Natural killer cell (primary cell): ENCODE results near the gene FHOD1. TPM values are rescaled to one million over a fixed set of nuclear protein-coding genes. Genes with fewer than 3 reads are reported as not detected.

Experiments used
- ATAC-seq, 3 donors: fragments of 150-1000 bp in 2 of 3; fragments of 200-7000 bp in 1 of 3; cut with Tn5 transposase; 1 replicate in 1 of 3; 2 replicates in 2 of 3; pipeline ENCODE4 v1.10.0; 2021; ENCODE audit warnings: mild to moderate bottlenecking in 2 of 3, moderate library complexity in 2 of 3
- DNase-seq, 2 donors: peaks; one replicate each; pipeline versions ENCODE4 v3.0.0 to v3.0.0-alpha.2; 2013 to 2021; ENCODE audit warnings: mixed read lengths in 1 of 2
- H3K27ac ChIP-seq: one replicate; pipeline ENCODE4 v1.5.1; 2013; ENCODE audit warnings: mild to moderate bottlenecking, low read length
- H3K27me3 ChIP-seq: one replicate; pipeline ENCODE4 v1.6.1; 2013; ENCODE audit warnings: low read length; ENCODE audit not compliant: control insufficient read depth, insufficient read depth
- H3K36me3 ChIP-seq: one replicate; pipeline ENCODE4 v1.6.1; 2013; ENCODE audit warnings: low read length; ENCODE audit not compliant: control insufficient read depth, insufficient read depth
- H3K4me1 ChIP-seq: one replicate; pipeline ENCODE4 v1.6.1; 2013; ENCODE audit warnings: low read length; ENCODE audit not compliant: control insufficient read depth, insufficient read depth
- H3K4me3 ChIP-seq: one replicate; pipeline ENCODE4 v1.5.1; 2013; ENCODE audit warnings: low read length
- H3K9me3 ChIP-seq: one replicate; pipeline ENCODE4 v1.6.1; 2013; ENCODE audit warnings: low read length; ENCODE audit not compliant: control insufficient read depth, insufficient read depth
- H3K27ac Mint-ChIP-seq, 2 donors: one replicate each; pipeline ENCODE4 v1.8.0; 2022; ENCODE audit warnings: mild to moderate bottlenecking in 2 of 2, mixed read lengths in 2 of 2, moderate library complexity in 1 of 2
- H3K27me3 Mint-ChIP-seq, 2 donors: one replicate each; pipeline ENCODE4 v1.8.0; 2022; ENCODE audit warnings: low read depth in 2 of 2, mixed read lengths in 2 of 2
- H3K36me3 Mint-ChIP-seq: one replicate; pipeline ENCODE4 v1.8.0; 2022; ENCODE audit warnings: mixed read lengths
- H3K4me1 Mint-ChIP-seq, 2 donors: one replicate each; pipeline ENCODE4 v1.8.0; 2022; ENCODE audit warnings: mixed read lengths in 2 of 2
- H3K4me3 Mint-ChIP-seq: one replicate; pipeline ENCODE4 v1.8.0; 2022; ENCODE audit warnings: mild to moderate bottlenecking, moderate library complexity, mixed read lengths
- H3K9me3 Mint-ChIP-seq, 2 donors: one replicate each; pipeline ENCODE4 v1.8.0; 2022; ENCODE audit warnings: mixed read lengths in 2 of 2
- WGBS: methylation state at CpG from one replicate; pipeline ENCODE4 v1.1.7; 2013; ENCODE audit warnings: missing lambda C conversion rate; ENCODE audit not compliant: insufficient coverage; 5-methylcytosine and 5-hydroxymethylcytosine counted together
- intact Hi-C: fragments of 100-400 bp; cut with micrococcal nuclease; formaldehyde crosslinking; loops from one replicate; pipeline ENCODE4 v1.14.2; 2022
- total RNA-seq, 4 donors: library from RNA; stranded (reverse); fragments of 120-200 nt in 1 of 4; gene quantifications; one replicate each; pipeline versions ENCODE4 v1.2.3 to v1.2.4, GENCODE V29; 2013 to 2022
- TF ChIP-seq, protein P1 (sequence below): fragments of 200-600 bp; IDR thresholded peaks from one replicate; pipeline ENCODE4 v1.8.0; 2022; ENCODE audit warnings: antibody characterized with exemption

The FHOD1 gene
- total RNA-seq, 3 donors from 2014 or later (not counting 1 experiment from before 2014, with no cell fraction given): 79.3 to 96.8 (median 89.2) TPM

DNA sequence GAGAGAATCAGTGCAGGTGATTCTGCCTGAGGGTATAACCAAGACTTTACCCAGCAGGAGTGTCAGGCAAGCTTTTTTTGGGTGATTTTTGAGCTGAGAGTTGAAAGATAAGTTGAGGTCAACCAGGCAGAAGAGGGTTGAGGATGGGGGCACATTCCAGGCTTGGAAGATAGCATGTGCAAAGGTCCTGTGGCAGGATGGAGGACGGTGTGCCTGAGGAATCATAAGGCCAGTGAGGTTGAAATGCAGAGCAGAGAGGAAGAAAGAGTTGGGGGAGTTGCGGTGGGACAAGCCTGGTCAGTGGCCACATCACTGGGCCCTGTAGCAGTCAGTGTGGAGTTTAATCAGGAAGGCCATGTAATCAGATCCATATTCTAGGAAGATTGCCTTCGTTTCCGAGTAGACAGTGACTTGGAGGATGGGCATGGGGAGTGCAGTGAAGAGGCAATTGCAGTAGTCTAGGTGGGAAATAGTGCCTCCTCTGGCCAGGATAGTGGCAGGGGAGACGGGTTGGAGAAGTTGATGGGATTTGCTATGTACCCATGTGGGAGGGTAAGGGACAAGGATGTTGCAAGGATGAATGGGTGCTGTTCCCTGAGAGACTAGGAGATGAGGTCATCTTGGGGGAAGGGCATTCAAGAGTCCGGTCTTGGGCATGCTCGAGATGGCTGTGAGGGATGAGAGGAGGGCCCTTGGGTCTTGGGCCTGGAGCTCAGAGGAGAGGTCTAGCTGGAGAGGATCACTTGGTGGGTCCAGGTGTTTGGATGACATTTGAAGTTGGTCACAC, 36.0 kb upstream of the FHOD1 start:
- DNase-seq (no peak), ATAC-seq (no peak)
- no peak overlapping the region for H3K4me3 Mint-ChIP-seq
- Histone ChIP-seq H3K4me3 (no peak overlapping the region), H3K4me1 (peaks cover 16% of the 10 kb centered on the region), H3K27me3 (no peaks in the 10 kb centered on the region), H3K27ac (no peak overlapping the region), H3K36me3 (no peaks in the 10 kb centered on the region), H3K9me3 (no peaks in the 10 kb centered on the region)
- H3K9me3 Mint-ChIP-seq: no peaks in the 10 kb centered on the region
- WGBS: 97% methylated on average over 7 of the region's 7 CpGs
- TF ChIP-seq, protein P1, sequence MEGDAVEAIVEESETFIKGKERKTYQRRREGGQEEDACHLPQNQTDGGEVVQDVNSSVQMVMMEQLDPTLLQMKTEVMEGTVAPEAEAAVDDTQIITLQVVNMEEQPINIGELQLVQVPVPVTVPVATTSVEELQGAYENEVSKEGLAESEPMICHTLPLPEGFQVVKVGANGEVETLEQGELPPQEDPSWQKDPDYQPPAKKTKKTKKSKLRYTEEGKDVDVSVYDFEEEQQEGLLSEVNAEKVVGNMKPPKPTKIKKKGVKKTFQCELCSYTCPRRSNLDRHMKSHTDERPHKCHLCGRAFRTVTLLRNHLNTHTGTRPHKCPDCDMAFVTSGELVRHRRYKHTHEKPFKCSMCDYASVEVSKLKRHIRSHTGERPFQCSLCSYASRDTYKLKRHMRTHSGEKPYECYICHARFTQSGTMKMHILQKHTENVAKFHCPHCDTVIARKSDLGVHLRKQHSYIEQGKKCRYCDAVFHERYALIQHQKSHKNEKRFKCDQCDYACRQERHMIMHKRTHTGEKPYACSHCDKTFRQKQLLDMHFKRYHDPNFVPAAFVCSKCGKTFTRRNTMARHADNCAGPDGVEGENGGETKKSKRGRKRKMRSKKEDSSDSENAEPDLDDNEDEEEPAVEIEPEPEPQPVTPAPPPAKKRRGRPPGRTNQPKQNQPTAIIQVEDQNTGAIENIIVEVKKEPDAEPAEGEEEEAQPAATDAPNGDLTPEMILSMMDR: no peak
- H3K36me3 Mint-ChIP-seq: no peaks in the 10 kb centered on the region
- no peak overlapping the region for H3K27ac Mint-ChIP-seq
- no peaks in the 10 kb centered on the region for H3K27me3 Mint-ChIP-seq
- intact Hi-C loops: no loop called here
- H3K4me1 Mint-ChIP-seq: no peaks in the 10 kb centered on the region

DNA sequence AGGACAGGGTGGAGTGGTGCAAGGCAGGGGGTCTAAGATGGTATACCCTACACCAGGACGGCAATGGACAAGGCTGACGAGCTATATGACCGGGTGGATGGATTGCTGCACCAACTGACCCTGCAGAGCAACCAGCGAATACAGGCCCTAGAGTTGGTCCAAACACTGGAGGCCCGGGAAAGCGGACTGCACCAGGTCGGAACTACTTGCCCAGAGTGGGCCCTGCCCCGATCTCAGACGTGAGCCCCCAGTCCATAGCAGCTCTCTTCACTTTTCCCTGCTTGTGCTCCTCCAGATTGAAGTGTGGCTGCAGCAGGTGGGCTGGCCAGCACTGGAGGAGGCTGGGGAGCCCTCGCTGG, 35.1 kb upstream of the FHOD1 start:
- WGBS: 97% methylated on average over 10 of the region's 10 CpGs

GRCh38 chr16:67281536-67282446, 34.5 kb upstream of the FHOD1 start:
- Histone ChIP-seq H3K4me3 (no peak overlapping the region), H3K27ac (no peak overlapping the region), H3K36me3 (peaks cover 2% of the 10 kb centered on the region), H3K4me1 (peaks cover 20% of the 10 kb centered on the region), H3K27me3 (no peaks in the 10 kb centered on the region), H3K9me3 (no peaks in the 10 kb centered on the region)
- TF ChIP-seq, protein P1: no peak
- intact Hi-C loops: no loop called here
- no peak for ATAC-seq
- Mint-ChIP-seq H3K4me1 (peaks cover 0 to 8% of the 10 kb centered on the region in 2 donors), H3K27ac (no peak overlapping the region), H3K36me3 (peaks cover under 1% of the 10 kb centered on the region), H3K27me3 (no peaks in the 10 kb centered on the region), H3K9me3 (no peaks in the 10 kb centered on the region), H3K4me3 (no peak overlapping the region)
- no peak for DNase-seq
- 90% methylated on average over 14 of the region's 14 CpGs for WGBS

More for the DNA sequence above, 35.1 kb upstream of the FHOD1 start:
- Histone ChIP-seq H3K27ac (no peak overlapping the region), H3K4me1 (peaks cover 20% of the 10 kb centered on the region), H3K4me3 (no peak overlapping the region), H3K9me3 (no peaks in the 10 kb centered on the region), H3K27me3 (no peaks in the 10 kb centered on the region), H3K36me3 (peaks cover 1% of the 10 kb centered on the region)
- DNase-seq: no peak
- Mint-ChIP-seq H3K27ac (no peak overlapping the region), H3K27me3 (no peaks in the 10 kb centered on the region), H3K36me3 (no peaks in the 10 kb centered on the region), H3K4me3 (no peak overlapping the region), H3K9me3 (no peaks in the 10 kb centered on the region), H3K4me1 (peaks cover 0 to 6% of the 10 kb centered on the region in 2 donors)
- no peak for ATAC-seq
- TF ChIP-seq, protein P1: no peak
- intact Hi-C loops: no loop called here
